Measurements from ENCODE around the gene S1PR4. TPM values are rescaled to one million over a fixed set of nuclear protein-coding genes. Genes with fewer than 3 reads are reported as not detected.
"Not testable (repeated sequence)": the region's sequence is repeated elsewhere in the genome, so short reads cannot be mapped to it uniquely, and the experiment has no call there.

S1PR4 gene
- total and polyA plus RNA-seq, 2 donors (not counting 1 experiment from before 2014, with no cell fraction given): not detected

DNA sequence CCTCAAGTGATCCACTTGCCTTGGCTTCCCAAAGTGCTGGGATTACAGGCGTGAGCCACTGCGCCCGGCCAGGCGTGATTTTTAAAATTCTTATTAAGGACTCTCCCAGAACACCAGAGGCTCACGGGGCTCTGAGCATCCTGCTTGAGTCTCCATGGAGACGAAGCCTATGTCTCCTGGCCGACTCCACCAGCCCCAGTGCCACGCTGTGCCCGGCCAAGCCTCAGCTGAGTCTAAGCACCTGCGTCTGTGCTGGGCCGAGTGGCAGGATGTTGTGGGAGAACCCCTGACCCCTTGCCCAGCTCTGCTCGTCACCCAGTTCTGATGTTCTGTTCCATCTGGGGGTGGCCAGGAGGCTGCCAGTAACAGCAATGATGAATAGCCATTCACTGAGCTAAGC lies 42.0 kb downstream of the S1PR4 start:
- Histone ChIP-seq H4K20me1 (ENCODE audit: control insufficient read depth, extremely low read depth, insufficient read depth, low read length) (no peaks in the 10 kb centered on the region), H3K4me2 (ENCODE audit: extremely low read depth, insufficient read depth, low read length) (no peak overlapping the region), H3K4me3 (replicated peaks in 1 of 4; ENCODE audit: control extremely low read depth in 1 of 4, insufficient read depth in 1 of 4, low read depth in 3 of 4, low read length in 4 of 4) (no peak overlapping the region), H3K9ac (ENCODE audit: insufficient read depth, low read length) (no peak overlapping the region), H3K27ac (ENCODE audit: insufficient read depth, low read length) (no peak overlapping the region), H3K27me3 (ENCODE audit: control insufficient read depth, insufficient read depth, low read length) (no peaks in the 10 kb centered on the region), H3K4me1 (ENCODE audit: control insufficient read depth, extremely low read depth, insufficient read depth, low read length) (no peaks in the 10 kb centered on the region), H3K79me2 (ENCODE audit: control insufficient read depth, insufficient read depth, low read length) (no peaks in the 10 kb centered on the region), H3K9me3 (ENCODE audit: control insufficient read depth, insufficient read depth, low read depth, low read length) (no peaks in the 10 kb centered on the region), H3K36me3 (ENCODE audit: control insufficient read depth, insufficient read depth, low read length) (no peaks in the 10 kb centered on the region), H2AFZ (ENCODE audit: low read length) (no peak overlapping the region)
- TF ChIP-seq, protein P1, sequence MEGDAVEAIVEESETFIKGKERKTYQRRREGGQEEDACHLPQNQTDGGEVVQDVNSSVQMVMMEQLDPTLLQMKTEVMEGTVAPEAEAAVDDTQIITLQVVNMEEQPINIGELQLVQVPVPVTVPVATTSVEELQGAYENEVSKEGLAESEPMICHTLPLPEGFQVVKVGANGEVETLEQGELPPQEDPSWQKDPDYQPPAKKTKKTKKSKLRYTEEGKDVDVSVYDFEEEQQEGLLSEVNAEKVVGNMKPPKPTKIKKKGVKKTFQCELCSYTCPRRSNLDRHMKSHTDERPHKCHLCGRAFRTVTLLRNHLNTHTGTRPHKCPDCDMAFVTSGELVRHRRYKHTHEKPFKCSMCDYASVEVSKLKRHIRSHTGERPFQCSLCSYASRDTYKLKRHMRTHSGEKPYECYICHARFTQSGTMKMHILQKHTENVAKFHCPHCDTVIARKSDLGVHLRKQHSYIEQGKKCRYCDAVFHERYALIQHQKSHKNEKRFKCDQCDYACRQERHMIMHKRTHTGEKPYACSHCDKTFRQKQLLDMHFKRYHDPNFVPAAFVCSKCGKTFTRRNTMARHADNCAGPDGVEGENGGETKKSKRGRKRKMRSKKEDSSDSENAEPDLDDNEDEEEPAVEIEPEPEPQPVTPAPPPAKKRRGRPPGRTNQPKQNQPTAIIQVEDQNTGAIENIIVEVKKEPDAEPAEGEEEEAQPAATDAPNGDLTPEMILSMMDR (conservative IDR thresholded peaks at IDR 0.05 in 1 of 2, IDR thresholded peaks at IDR 0.05 in 1 of 2; ENCODE audit: low read depth in 1 of 2, low read length in 2 of 2): no peak
- TF ChIP-seq EZH2 (IDR thresholded peaks at IDR 0.05; ENCODE audit: low read length, missing control alignments): no peak
- DNase-seq (ENCODE audit: low read depth in 2 of 2): no peak

DNA sequence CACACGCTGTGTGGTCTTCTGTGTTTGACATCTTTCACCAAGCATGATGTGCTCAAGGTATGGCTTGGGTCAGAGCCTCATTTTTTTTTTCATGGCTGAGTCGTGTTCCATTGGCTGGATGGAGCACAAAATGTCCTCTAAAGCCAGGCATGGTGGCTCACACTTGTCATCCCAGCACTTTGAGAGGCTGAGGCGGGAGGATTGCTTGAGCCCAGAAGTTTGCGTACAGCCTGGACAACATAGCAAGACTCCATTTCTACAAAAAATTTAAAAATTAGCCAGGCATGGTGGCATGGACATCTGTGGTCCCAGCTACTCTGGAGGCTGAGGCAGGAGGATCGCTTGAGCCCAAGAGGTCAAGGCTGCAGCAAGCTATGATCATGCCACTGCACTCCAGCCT lies 43.0 kb downstream of the S1PR4 start:
- not testable (repeated sequence) for H3K27me3 ChIP-seq (ENCODE audit: control insufficient read depth, insufficient read depth, low read length); H3K9me3 ChIP-seq (ENCODE audit: control insufficient read depth, insufficient read depth, low read depth, low read length); H3K4me2 ChIP-seq (ENCODE audit: extremely low read depth, insufficient read depth, low read length); H3K27ac ChIP-seq (ENCODE audit: insufficient read depth, low read length); H3K9ac ChIP-seq (ENCODE audit: insufficient read depth, low read length); H4K20me1 ChIP-seq (ENCODE audit: control insufficient read depth, extremely low read depth, insufficient read depth, low read length); H2AFZ ChIP-seq (ENCODE audit: low read length); H3K4me1 ChIP-seq (ENCODE audit: control insufficient read depth, extremely low read depth, insufficient read depth, low read length); H3K4me3 ChIP-seq (replicated peaks in 1 of 4; ENCODE audit: control extremely low read depth in 1 of 4, insufficient read depth in 1 of 4, low read depth in 3 of 4, low read length in 4 of 4); H3K36me3 ChIP-seq (ENCODE audit: control insufficient read depth, insufficient read depth, low read length); DNase-seq (ENCODE audit: low read depth in 2 of 2); H3K79me2 ChIP-seq (ENCODE audit: control insufficient read depth, insufficient read depth, low read length)

DNA sequence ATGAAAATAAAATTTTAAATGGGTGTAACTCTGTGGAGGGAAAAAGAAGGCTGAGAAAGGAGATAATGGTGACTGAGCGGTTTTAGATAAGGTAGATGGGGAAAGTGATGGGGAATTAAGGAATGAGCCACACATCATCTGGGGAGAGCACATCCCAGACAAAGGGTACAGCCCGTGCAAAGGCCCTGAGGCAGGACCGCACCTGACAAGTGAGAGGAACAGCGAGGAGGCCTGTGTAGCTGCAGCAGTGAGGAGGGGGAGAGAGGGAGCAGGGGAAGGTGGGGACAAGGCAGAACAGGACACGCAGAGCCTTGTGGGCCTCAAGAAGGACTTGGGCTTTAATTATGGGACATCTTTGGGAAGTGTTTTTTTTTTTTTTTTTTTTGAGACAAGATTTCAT lies 44.1 kb downstream of the S1PR4 start:
- Histone ChIP-seq H3K9ac (ENCODE audit: insufficient read depth, low read length) (no peak overlapping the region), H3K36me3 (ENCODE audit: control insufficient read depth, insufficient read depth, low read length) (no peaks in the 10 kb centered on the region), H3K4me2 (ENCODE audit: extremely low read depth, insufficient read depth, low read length) (no peak overlapping the region), H4K20me1 (ENCODE audit: control insufficient read depth, extremely low read depth, insufficient read depth, low read length) (no peaks in the 10 kb centered on the region), H2AFZ (ENCODE audit: low read length) (no peak overlapping the region), H3K9me3 (ENCODE audit: control insufficient read depth, insufficient read depth, low read depth, low read length) (no peaks in the 10 kb centered on the region), H3K4me3 (replicated peaks in 1 of 4; ENCODE audit: control extremely low read depth in 1 of 4, insufficient read depth in 1 of 4, low read depth in 3 of 4, low read length in 4 of 4) (no peak overlapping the region), H3K4me1 (ENCODE audit: control insufficient read depth, extremely low read depth, insufficient read depth, low read length) (no peaks in the 10 kb centered on the region), H3K27me3 (ENCODE audit: control insufficient read depth, insufficient read depth, low read length) (peaks cover 18% of the 10 kb centered on the region), H3K79me2 (ENCODE audit: control insufficient read depth, insufficient read depth, low read length) (no peaks in the 10 kb centered on the region), H3K27ac (ENCODE audit: insufficient read depth, low read length) (no peak overlapping the region)
- no peak for DNase-seq (ENCODE audit: low read depth in 2 of 2)
- TF ChIP-seq, protein P1 (conservative IDR thresholded peaks at IDR 0.05 in 1 of 2, IDR thresholded peaks at IDR 0.05 in 1 of 2; ENCODE audit: low read depth in 1 of 2, low read length in 2 of 2): no peak
- TF ChIP-seq EZH2 (IDR thresholded peaks at IDR 0.05; ENCODE audit: low read length, missing control alignments): no peak

Measured in fibroblast of lung (primary cell).